Brain microvascular endothelial cell (primary cell): ENCODE results near the gene C17orf78.
A peak's percentile ranks its signal among the peaks of the same experiment; 100 is the strongest.

Source experiments
- DNase-seq: peaks from one replicate; pipeline ENCODE4 v3.0.0-alpha.2; 2020
- H3K27ac ChIP-seq: fragments of 250-450 bp; sonication (Bioruptor Pico); 2 replicates; pipeline ENCODE4 v1.5.1; 2020; ENCODE audit warnings: mild to moderate bottlenecking, moderate library complexity
- H3K27me3 ChIP-seq: fragments of 250-450 bp; sonication (Bioruptor Pico); replicated peaks from 2 replicates; pipeline ENCODE4 v1.5.1; 2020; ENCODE audit warnings: mild to moderate bottlenecking
- H3K36me3 ChIP-seq: fragments of 250-450 bp; sonication (Bioruptor Pico); replicated peaks from 2 replicates; pipeline ENCODE4 v1.5.1; 2020; ENCODE audit warnings: mild to moderate bottlenecking
- H3K4me3 ChIP-seq: 2 replicates; pipeline ENCODE4 v1.5.1; 2011; ENCODE audit warnings: low read depth, mild to moderate bottlenecking, control low read depth, low read length, moderate library complexity
- CTCF ChIP-seq: IDR thresholded peaks from 2 replicates; pipeline ENCODE4 v1.5.1; 2011; ENCODE audit warnings: low read depth, mild to moderate bottlenecking, moderate library complexity, low read length, control low read depth, inconsistent platforms; ENCODE audit errors: missing control alignments
- in situ Hi-C: cut with HindIII; loops from 2 replicates; pipeline ENCODE4 v1.10.0; 2017; ENCODE audit warnings: low sequenced_read_pairs, low pct_ligation_motif_present

C17orf78 gene

DNA sequence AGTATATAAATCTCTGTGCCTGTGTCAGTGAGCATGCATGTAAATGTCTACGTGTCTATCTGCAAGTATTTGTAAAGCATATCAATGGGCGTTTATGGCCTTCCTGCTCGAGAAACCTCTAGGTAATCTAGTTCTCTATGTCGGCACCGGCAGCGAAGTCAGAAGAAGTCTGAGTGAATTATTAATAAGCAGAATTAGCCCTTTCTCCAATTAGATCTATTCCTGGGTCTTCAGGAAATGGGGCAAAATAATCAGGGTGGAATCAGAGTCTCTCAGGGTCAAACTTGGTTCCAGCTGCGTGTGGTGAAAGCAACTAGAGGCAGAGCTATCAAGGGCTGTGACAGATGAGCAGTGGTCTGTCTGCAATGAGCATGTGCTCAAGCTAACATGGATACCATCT lies at the start of gene C17orf78:
Gene C17orf78, plus strand, starts transcription at position 280 of the 400 bp plus-strand sequence. Its CDS starts 108 bp downstream, at position 388.
- no peak within 1 kb of the TSS for H3K4me3 ChIP-seq
- H3K27me3 ChIP-seq = no peaks in the 10 kb centered on the region
- no peak for DNase-seq
- in situ Hi-C loops = no loop called here
- H3K36me3 ChIP-seq = no peaks in the 10 kb centered on the region
- no peak within 1 kb of the TSS for H3K27ac ChIP-seq
- TF ChIP-seq CTCF = no peak

DNA sequence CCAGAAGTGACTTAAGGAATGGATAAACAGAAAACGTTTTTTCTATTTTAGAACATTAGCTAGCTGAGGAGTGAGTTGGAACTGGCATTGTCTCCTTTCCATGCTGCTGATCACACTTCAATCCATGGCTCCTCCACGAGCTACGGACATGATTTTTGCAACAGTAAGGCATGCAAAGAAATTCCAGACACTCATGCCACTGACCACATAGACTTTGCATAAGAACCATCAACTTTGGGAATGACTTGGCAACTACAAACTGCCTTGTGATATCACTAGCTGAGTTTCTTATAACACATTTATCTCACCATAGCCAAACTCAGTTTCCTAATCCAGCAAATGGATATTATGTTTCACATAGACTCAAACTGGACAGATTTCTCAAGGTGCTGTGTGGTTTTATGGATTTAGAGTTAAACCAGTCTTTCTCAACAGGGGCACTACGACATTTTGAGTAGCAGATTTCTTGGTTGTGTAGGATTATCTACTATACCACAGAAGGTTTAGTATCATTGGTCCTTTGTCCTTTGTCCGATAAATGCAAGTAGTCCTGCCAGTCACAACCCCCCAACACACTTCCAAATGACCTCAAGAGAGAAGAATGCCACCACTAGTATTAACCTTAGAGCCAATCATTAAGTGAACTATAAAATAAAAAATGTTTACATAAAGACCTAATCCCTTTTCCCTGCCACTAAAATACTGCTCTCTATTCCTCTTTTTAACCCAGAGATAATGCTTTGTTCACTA lies 48.3 kb upstream of the C17orf78 start:
- Histone ChIP-seq H3K27ac (peak overlapping the region; percentile 67), H3K27me3 (no peaks in the 10 kb centered on the region), H3K36me3 (peaks cover 15% of the 10 kb centered on the region), H3K4me3 (no peak overlapping the region)
- TF ChIP-seq CTCF = no peak
- DNase-seq = peak; percentile 62
- in situ Hi-C loops = no loop called here

DNA sequence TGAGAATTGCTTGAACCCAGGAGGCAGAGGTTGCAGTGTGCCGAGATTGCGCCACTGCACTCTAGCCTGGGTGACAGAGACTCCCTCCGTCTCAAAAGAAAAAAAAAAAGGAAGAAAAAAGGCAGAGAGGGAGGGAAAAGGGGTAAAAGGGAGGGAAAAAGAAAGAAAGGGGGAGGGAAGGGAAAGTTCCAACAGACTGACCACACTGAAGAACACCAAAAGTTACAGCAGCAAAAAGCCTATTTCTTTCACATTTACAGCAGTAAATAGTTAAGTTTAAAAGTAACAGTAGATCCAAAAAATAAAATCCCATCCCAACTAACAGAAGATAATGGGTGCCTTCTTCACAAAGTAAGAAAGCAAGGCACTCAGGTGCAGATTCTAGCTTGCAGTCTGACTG lies 36.9 kb upstream of the C17orf78 start:
- DNase-seq = no peak
- Histone ChIP-seq H3K4me3 (no peak overlapping the region), H3K27me3 (no peaks in the 10 kb centered on the region), H3K27ac (no peak overlapping the region), H3K36me3 (peaks cover 6% of the 10 kb centered on the region)
- in situ Hi-C loops = no loop called here
- TF ChIP-seq CTCF = no peak

DNA sequence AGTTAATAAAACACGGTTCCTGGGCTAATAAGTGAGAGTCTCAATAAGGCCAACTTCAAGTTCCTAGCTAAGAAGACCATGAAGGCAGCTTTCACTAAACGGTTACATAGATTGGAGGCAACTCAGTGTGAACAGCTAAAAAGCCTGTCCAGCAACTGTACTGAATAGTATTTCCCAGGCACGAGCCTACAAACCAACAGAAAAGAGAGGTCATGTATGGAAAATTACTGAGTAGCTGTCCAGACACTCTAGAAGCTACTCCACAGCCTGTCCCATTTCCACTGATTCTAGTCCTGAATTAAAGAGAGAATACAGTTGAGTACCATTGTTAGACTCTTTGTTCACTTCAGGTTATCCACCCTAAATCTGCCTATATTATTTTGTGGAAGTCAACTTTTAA lies 36.5 kb upstream of the C17orf78 start:
- in situ Hi-C loops = no loop called here

GRCh38 chr17:37340804-37341203 lies 35.0 kb upstream of the C17orf78 start:
- no peak overlapping the region for H3K27ac ChIP-seq
- in situ Hi-C loops = no loop called here
- DNase-seq = no peak
- no peak overlapping the region for H3K4me3 ChIP-seq
- peaks cover 6% of the 10 kb centered on the region for H3K36me3 ChIP-seq
- H3K27me3 ChIP-seq = no peaks in the 10 kb centered on the region
- TF ChIP-seq CTCF = no peak

More for the DNA sequence above, 36.5 kb upstream of the C17orf78 start:
- TF ChIP-seq CTCF = no peak
- no peaks in the 10 kb centered on the region for H3K27me3 ChIP-seq
- H3K36me3 ChIP-seq = peaks cover 6% of the 10 kb centered on the region
- H3K27ac ChIP-seq = no peak overlapping the region
- no peak overlapping the region for H3K4me3 ChIP-seq
- DNase-seq = no peak

DNA sequence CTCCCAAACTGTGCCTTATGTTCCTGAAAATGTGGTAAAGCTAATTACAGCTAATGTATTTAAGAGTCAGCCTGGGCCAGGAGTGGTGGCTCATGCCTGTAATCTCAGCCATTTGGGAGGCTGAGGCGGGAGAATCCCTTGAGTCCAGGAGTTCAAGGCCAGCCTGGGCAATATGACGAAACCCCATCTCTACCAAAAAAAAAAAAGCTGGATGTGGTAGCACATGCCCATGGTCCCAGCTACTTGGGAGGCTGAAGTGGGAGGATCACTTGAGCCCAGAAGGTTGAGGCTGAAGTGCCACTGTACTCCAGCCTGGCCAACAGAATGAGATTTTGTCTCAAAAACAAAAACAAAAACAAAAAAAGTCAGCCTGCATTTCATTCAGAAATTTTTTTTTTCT lies 33.2 kb upstream of the C17orf78 start:
- TF ChIP-seq CTCF = no peak
- no peak for DNase-seq
- no peaks in the 10 kb centered on the region for H3K27me3 ChIP-seq
- H3K36me3 ChIP-seq = no peaks in the 10 kb centered on the region
- H3K4me3 ChIP-seq = no peak overlapping the region
- H3K27ac ChIP-seq = no peak overlapping the region
- in situ Hi-C loops = no loop called here
